NCI-H2227 treated with DMSO at 0.1 percent for 48 hours (cell line): Measurements from ENCODE around the gene PODXL2.

Experiments used
- DNase-seq: peaks from one replicate; lab custom pipeline; 2025; lab: John Stamatoyannopoulos, UW

PODXL2 gene

GRCh38 chr3:127710155-127710941, 81.4 kb downstream of the PODXL2 start:
- no peak for DNase-seq

- no peak for DNase-seq
Observed at GRCh38 chr3:127711021-127711695, 82.2 kb downstream of the PODXL2 start.

GRCh38 chr3:127711896-127712295, 82.9 kb downstream of the PODXL2 start:
- no peak for DNase-seq

GRCh38 chr3:127712461-127712860, 83.5 kb downstream of the PODXL2 start:
- DNase-seq: no peak

GRCh38 chr3:127712881-127713771, 84.1 kb downstream of the PODXL2 start:
- DNase-seq: no peak

GRCh38 chr3:127714125-127714571, 85.2 kb downstream of the PODXL2 start:
- DNase-seq: no peak

- DNase-seq: no peak
Observed at GRCh38 chr3:127714866-127715265, 85.9 kb downstream of the PODXL2 start.

- no peak for DNase-seq
Observed at GRCh38 chr3:127715532-127715931, 86.5 kb downstream of the PODXL2 start.

- no peak for DNase-seq
Observed at GRCh38 chr3:127716384-127716783, 87.4 kb downstream of the PODXL2 start.

GRCh38 chr3:127717357-127718244, 88.6 kb downstream of the PODXL2 start:
- DNase-seq: no peak

GRCh38 chr3:127718245-127718915, 89.4 kb downstream of the PODXL2 start:
- DNase-seq: no peak

- no peak for DNase-seq
Observed at GRCh38 chr3:127718916-127719290, 89.9 kb downstream of the PODXL2 start.

GRCh38 chr3:127719369-127719768, 90.4 kb downstream of the PODXL2 start:
- DNase-seq: no peak

- DNase-seq: no peak
Observed at GRCh38 chr3:127720161-127720823, 91.3 kb downstream of the PODXL2 start.

GRCh38 chr3:127720985-127721935, 92.3 kb downstream of the PODXL2 start:
- no peak for DNase-seq

- no peak for DNase-seq
Observed at GRCh38 chr3:127722091-127722784, 93.3 kb downstream of the PODXL2 start.
